HCT116 (cell line): ENCODE results near the gene CRIM1. TPM values are rescaled to one million over a fixed set of nuclear protein-coding genes. Genes with fewer than 3 reads are reported as not detected.

Source experiments
- ATAC-seq: fragments of 200-7000 bp; cut with Tn5 transposase; 2 replicates; pipeline ENCODE4 v1.9.1; 2020; ENCODE audit warnings: mild to moderate bottlenecking, moderate library complexity
- BruUV-seq: library from RNA; stranded (reverse); fragments of 400-500 nt; replicated peaks from 2 replicates; lab custom pipeline; 2021; lab: Mats Ljungman, UMichigan
- CTCF ChIA-PET: fragments of 300-600 bp; sonication (Branson Sonifier 250); formaldehyde crosslinking; loops from one replicate; lab custom pipeline; 2021; ENCODE audit warnings: antibody characterized with exemption; lab: Charles Lee
- POLR2A ChIA-PET: fragments of 300-600, 350-600 bp; sonication (Branson Sonifier 250); formaldehyde crosslinking; loops from one replicate; lab custom pipeline; 2021; ENCODE audit warnings: antibody characterized with exemption; lab: Charles Lee
- RAD21 ChIA-PET, 2 experiments: fragments of 300-600 bp; sonication (Branson Sonifier 250); formaldehyde crosslinking; loops; one replicate each; lab custom pipeline; 2023; ENCODE audit warnings: low total read pairs in 2 of 2; ENCODE audit not compliant: uncharacterized antibody in 2 of 2, unreplicated experiment in 2 of 2, low non-redundant PET in 1 of 2; lab: Charles Lee
- DNase-seq: peaks from one replicate; pipeline ENCODE4 v3.0.0-alpha.2; 2010; ENCODE audit warnings: low read depth, low spot score
- H2AFZ ChIP-seq: fragments of 200-600 bp; shearing (Covaris generic), sonication (generic); 2 replicates; pipeline ENCODE4 v1.6.1; 2017; ENCODE audit warnings: low read depth, mixed run types, mixed read lengths, antibody characterized with exemption, low read length; ENCODE audit not compliant: poor library complexity, severe bottlenecking
- H3K27ac ChIP-seq: 2 replicates; pipeline ENCODE4 v1.5.1; 2012; ENCODE audit warnings: low read depth, low read length
- H3K27me3 ChIP-seq: fragments of 200-600 bp; sonication (generic); 2 replicates; pipeline ENCODE4 v1.6.1; 2016; ENCODE audit warnings: mixed run types, low read length, mixed read lengths; ENCODE audit not compliant: insufficient read depth
- H3K36me3 ChIP-seq, 2 experiments: fragments of 200-500 bp in 1 of 2; fragments of 200-600 bp in 1 of 2; sonication (Bioruptor generic) in 1 of 2; sonication (generic) in 1 of 2; 2 replicates each; pipeline versions ENCODE4 v1.5.1 to v1.6.1; 2014 to 2016; ENCODE audit warnings: low read length in 2 of 2, inconsistent platforms in 1 of 2, mixed read lengths in 1 of 2, mixed run types in 1 of 2; ENCODE audit not compliant: insufficient read depth in 2 of 2, control insufficient read depth in 1 of 2
- H3K4me1 ChIP-seq, 2 experiments: fragments of 200-600 bp in 1 of 2; sonication (generic) in 1 of 2; 2 replicates each; pipeline versions ENCODE4 v1.5.1 to v1.6.1; 2012 to 2017; ENCODE audit warnings: low read length in 2 of 2, inconsistent platforms in 1 of 2, mild to moderate bottlenecking in 1 of 2, mixed read lengths in 1 of 2, mixed run types in 1 of 2, moderate library complexity in 1 of 2; ENCODE audit not compliant: insufficient read depth in 2 of 2, control insufficient read depth in 1 of 2
- H3K4me2 ChIP-seq: fragments of 200-600 bp; sonication (generic); 2 replicates; pipeline ENCODE4 v1.6.1; 2017; ENCODE audit warnings: mixed run types, low read length, mixed read lengths
- H3K4me3 ChIP-seq, 2 experiments: fragments of 200-600 bp in 1 of 2; sonication (generic) in 1 of 2; replicated peaks in 1 of 2; 2 replicates each; pipeline ENCODE4 v1.5.1; 2011 to 2016; ENCODE audit warnings: low read length in 2 of 2, control low read depth in 1 of 2, low read depth in 1 of 2, mild to moderate bottlenecking in 1 of 2, mixed read lengths in 1 of 2, mixed run types in 1 of 2
- H3K79me2 ChIP-seq: fragments of 200-600 bp; sonication (generic); 2 replicates; pipeline ENCODE4 v1.6.1; 2017; ENCODE audit warnings: mild to moderate bottlenecking, mixed run types, low read length, moderate library complexity, mixed read lengths; ENCODE audit not compliant: insufficient read depth
- H3K9ac ChIP-seq: fragments of 200-600 bp; sonication (generic); 2 replicates; pipeline ENCODE4 v1.6.1; 2016; ENCODE audit warnings: low read length, mixed read lengths
- H3K9me2 ChIP-seq: fragments of 200-600 bp; sonication (generic), shearing (Covaris generic); 2 replicates; pipeline ENCODE4 v1.6.1; 2017; ENCODE audit warnings: mixed run types, mild to moderate bottlenecking, moderate library complexity; ENCODE audit not compliant: insufficient read depth
- H3K9me3 ChIP-seq, 2 experiments: fragments of 200-500 bp in 1 of 2; fragments of 200-600 bp in 1 of 2; sonication (Bioruptor generic) in 1 of 2; sonication (generic) in 1 of 2; 2 replicates each; pipeline ENCODE4 v1.6.1; 2014 to 2017; ENCODE audit warnings: low read length in 2 of 2, mixed read lengths in 2 of 2, inconsistent platforms in 1 of 2, low read depth in 1 of 2, mild to moderate bottlenecking in 1 of 2, mixed run types in 1 of 2, moderate library complexity in 1 of 2; ENCODE audit not compliant: control insufficient read depth in 1 of 2, insufficient read depth in 1 of 2
- H4K20me1 ChIP-seq: fragments of 200-600 bp; sonication (generic), shearing (Covaris generic); 2 replicates; pipeline ENCODE4 v1.6.1; 2017; ENCODE audit warnings: mixed run types, mild to moderate bottlenecking, moderate library complexity; ENCODE audit not compliant: insufficient read depth
- ATF3 ChIP-seq: IDR thresholded peaks from 2 replicates; pipeline ENCODE4 v1.6.1; 2012
- CEBPB ChIP-seq: IDR thresholded peaks from 2 replicates; pipeline ENCODE4 v1.6.1; 2012; ENCODE audit warnings: low read depth
- EGR1 ChIP-seq: IDR thresholded peaks from 2 replicates; pipeline ENCODE4 v1.6.1; 2012; ENCODE audit warnings: low read depth
- ELF1 ChIP-seq: IDR thresholded peaks from 2 replicates; pipeline ENCODE4 v1.6.1; 2012; ENCODE audit warnings: low read depth, borderline replicate concordance
- EZH2 ChIP-seq: fragments of 200-600 bp; sonication (generic); IDR thresholded peaks from 2 replicates; pipeline ENCODE4 v1.6.1; 2017; ENCODE audit warnings: antibody characterized with exemption, mixed run types
- FOSL1 ChIP-seq: IDR thresholded peaks from 2 replicates; pipeline ENCODE4 v1.6.1; 2012; ENCODE audit warnings: low read depth
- JUND ChIP-seq: IDR thresholded peaks from 2 replicates; pipeline ENCODE4 v1.6.1; 2012
- MAX ChIP-seq: IDR thresholded peaks from 2 replicates; pipeline ENCODE4 v1.6.1; 2012
- POLR2A ChIP-seq: IDR thresholded peaks from 2 replicates; pipeline ENCODE4 v1.7.0; 2011; ENCODE audit warnings: borderline replicate concordance; ENCODE audit not compliant: insufficient read depth, insufficient read length; ENCODE audit errors: extremely low read depth
- REST ChIP-seq: IDR thresholded peaks from 2 replicates; pipeline ENCODE4 v1.6.1; 2012; ENCODE audit warnings: low read depth
- SIN3A ChIP-seq: IDR thresholded peaks from 2 replicates; pipeline ENCODE4 v1.6.1; 2012; ENCODE audit warnings: low read depth
- SP1 ChIP-seq: IDR thresholded peaks from 2 replicates; pipeline ENCODE4 v1.6.1; 2012; ENCODE audit warnings: low read depth
- SRF ChIP-seq: IDR thresholded peaks from 2 replicates; pipeline ENCODE4 v1.6.1; 2012; ENCODE audit warnings: low read depth
- TCF7L2 ChIP-seq: IDR thresholded peaks from 2 replicates; pipeline ENCODE4 v1.7.0; 2011; ENCODE audit warnings: borderline replicate concordance, inconsistent platforms; ENCODE audit not compliant: insufficient read depth, insufficient read length; ENCODE audit errors: extremely low read depth
- YY1 ChIP-seq: IDR thresholded peaks from 2 replicates; pipeline ENCODE4 v1.6.1; 2011; ENCODE audit warnings: low read length, low read depth, moderate library complexity, mild to moderate bottlenecking; ENCODE audit not compliant: insufficient replicate concordance; ENCODE audit errors: extremely low read depth
- ZFX ChIP-seq: fragments of 450-650 bp; IDR thresholded peaks from 2 replicates; pipeline ENCODE4 v1.6.1; 2017
- ZNF274 ChIP-seq: fragments of 200-500 bp; sonication (Bioruptor generic); IDR thresholded peaks from 2 replicates; pipeline ENCODE4 v1.6.1; 2014; ENCODE audit warnings: mild to moderate bottlenecking, low read depth, low read length, inconsistent platforms
- intact Hi-C: fragments of 100-400 bp; cut with micrococcal nuclease; formaldehyde crosslinking; loops from 2 replicates; pipeline ENCODE4 v1.10.0; 2022
- total RNA-seq: library from RNA; stranded (reverse); gene quantifications from one replicate; pipeline ENCODE4 v1.2.1, GENCODE V29; 2021; ENCODE audit not compliant: unreplicated experiment
- TF ChIP-seq, protein P1 (sequence below): IDR thresholded peaks from 2 replicates; pipeline ENCODE4 v1.6.1; 2011; ENCODE audit warnings: mild to moderate bottlenecking, low read length, moderate library complexity; ENCODE audit not compliant: insufficient replicate concordance; ENCODE audit errors: extremely low read depth

The CRIM1 gene
- total RNA-seq, 1 experiment from 2014 or later, result 27.2 TPM

- TF ChIP-seq ELF1 (no peak), EZH2 (no peak), CEBPB (no peak), EGR1 (no peak), SP1 (no peak), ZFX (no peak), REST (no peak), ZNF274 (no peak), ATF3 (no peak), SIN3A (no peak), JUND (no peak), FOSL1 (no peak), TCF7L2 (no peak), POLR2A (no peak), YY1 (no peak), SRF (no peak), MAX (no peak)
- TF ChIP-seq, protein P1, sequence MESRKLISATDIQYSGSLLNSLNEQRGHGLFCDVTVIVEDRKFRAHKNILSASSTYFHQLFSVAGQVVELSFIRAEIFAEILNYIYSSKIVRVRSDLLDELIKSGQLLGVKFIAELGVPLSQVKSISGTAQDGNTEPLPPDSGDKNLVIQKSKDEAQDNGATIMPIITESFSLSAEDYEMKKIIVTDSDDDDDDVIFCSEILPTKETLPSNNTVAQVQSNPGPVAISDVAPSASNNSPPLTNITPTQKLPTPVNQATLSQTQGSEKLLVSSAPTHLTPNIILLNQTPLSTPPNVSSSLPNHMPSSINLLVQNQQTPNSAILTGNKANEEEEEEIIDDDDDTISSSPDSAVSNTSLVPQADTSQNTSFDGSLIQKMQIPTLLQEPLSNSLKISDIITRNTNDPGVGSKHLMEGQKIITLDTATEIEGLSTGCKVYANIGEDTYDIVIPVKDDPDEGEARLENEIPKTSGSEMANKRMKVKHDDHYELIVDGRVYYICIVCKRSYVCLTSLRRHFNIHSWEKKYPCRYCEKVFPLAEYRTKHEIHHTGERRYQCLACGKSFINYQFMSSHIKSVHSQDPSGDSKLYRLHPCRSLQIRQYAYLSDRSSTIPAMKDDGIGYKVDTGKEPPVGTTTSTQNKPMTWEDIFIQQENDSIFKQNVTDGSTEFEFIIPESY, result no peak
- Histone ChIP-seq H3K9me3 (no peaks in the 10 kb centered on the region), H3K4me1 (peaks cover 5 to 22% of the 10 kb centered on the region in 2 experiments; a peak in 2 of 4 replicates), H3K36me3 (0 out of 4 replicates have a peak, but pooled peaks cover 2 to 4% of the 10 kb centered on the region in 2 experiments), H3K9me2 (no peaks in the 10 kb centered on the region), H3K27ac (no peak overlapping the region), H3K4me3 (0 out of 4 replicates have a peak overlapping the region, but pooled peaks of 1 of the 2 experiments have one; percentile 24), H3K79me2 (peaks cover 8% of the 10 kb centered on the region; the same call in 1 of the 2 replicates), H3K27me3 (no peaks in the 10 kb centered on the region), H3K9ac (no peak overlapping the region), H3K4me2 (peak overlapping the region; percentile 76), H2AFZ (no peak overlapping the region), H4K20me1 (no peaks in the 10 kb centered on the region)
- ChIA-PET POLR2A (no interaction called here), CTCF (interaction anchor here (1.4 kb wide), 1 partner anchor 21 kb away, joined by 4 read pairs; no protein-coding TSS in a partner anchor), RAD21 (no interaction called here)
- intact Hi-C loops, result no loop called here
- BruUV-seq, result no TSS peak
- ATAC-seq, result no peak
- no peak for DNase-seq
These were observed 83.5 kb downstream of the CRIM1 start for GRCh38 chr2:36439084-36439483.
